GM10248 (cell line): ENCODE measurements around the gene DHRS7C.

Source experiments
- CTCF ChIA-PET: fragments of 300-600 bp; sonication (Branson Sonifier 250); formaldehyde crosslinking; extraction: SDS; loops from one replicate; lab custom pipeline; 2021; ENCODE audit warnings: antibody characterized with exemption; lab: Yijun Ruan, JAX
- POLR2A ChIA-PET: fragments of 350-650 bp; sonication (Branson Sonifier 250); formaldehyde crosslinking; extraction: SDS; loops from one replicate; lab custom pipeline; 2020; ENCODE audit warnings: antibody characterized with exemption; lab: Yijun Ruan, JAX
- DNase-seq: peaks from one replicate; pipeline ENCODE4 v3.0.0; 2012; ENCODE audit errors: extremely low spot score
- CTCF ChIP-seq: IDR thresholded peaks from 2 replicates; pipeline ENCODE4 v1.5.1; 2012; ENCODE audit warnings: mild to moderate bottlenecking, low read depth; ENCODE audit errors: extremely low read depth, missing control alignments, control extremely low read depth

The DHRS7C gene

DNA sequence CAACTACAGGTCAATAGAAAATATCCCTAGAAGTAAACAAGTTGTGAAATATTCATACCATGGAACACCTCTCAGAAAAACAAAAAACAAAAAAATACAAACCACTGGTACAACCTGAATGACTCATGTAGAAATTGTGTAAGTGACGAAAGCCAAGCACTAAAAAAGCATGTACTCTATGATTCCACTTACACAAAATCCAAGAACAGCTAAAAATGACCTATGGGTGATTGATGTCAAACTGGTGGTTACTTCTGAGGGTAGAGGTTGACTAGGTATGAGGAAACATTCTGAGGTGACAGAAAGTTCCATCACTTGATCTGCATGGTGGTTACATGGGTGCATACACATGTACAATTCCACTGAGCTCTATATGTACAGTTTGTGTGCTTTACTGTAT is 31.1 kb downstream of the DHRS7C start:
- DNase-seq = no peak
- no peak for TF ChIP-seq CTCF
- ChIA-PET CTCF (interaction anchor here (1.2 to 1.3 kb wide), 2 partner anchors 9 to 32 kb away, joined by 4 to 9 read pairs; no protein-coding TSS in a partner anchor), POLR2A (no interaction called here)

DNA sequence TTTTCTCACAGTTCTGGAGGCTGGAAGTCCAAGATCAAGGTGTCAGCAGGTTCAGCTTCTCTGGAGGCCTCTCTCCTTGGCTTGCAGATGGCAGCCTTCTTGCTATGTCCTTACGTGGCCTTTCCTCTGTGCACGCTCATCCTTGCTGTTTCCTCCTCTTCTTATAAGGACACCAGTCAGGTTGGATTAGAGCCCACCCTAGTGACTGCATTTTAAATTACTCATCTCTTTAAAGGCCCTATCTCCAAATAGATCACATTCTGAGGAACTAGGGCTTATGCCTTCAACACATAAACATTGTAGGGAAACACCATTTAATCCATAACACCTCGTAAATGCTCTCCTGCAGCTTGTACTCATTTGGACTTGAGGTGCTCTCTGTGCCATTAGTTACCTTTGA is 36.3 kb downstream of the DHRS7C start:
- CTCF ChIA-PET = interaction anchor here (1.9 kb wide), 1 partner anchor 13 kb away, joined by 5 read pairs; no protein-coding TSS in a partner anchor
- no peak for TF ChIP-seq CTCF
- no peak for DNase-seq
- POLR2A ChIA-PET = no interaction called here

- no peak for TF ChIP-seq CTCF
- DNase-seq = no peak
- ChIA-PET CTCF (interaction anchor here (1.4 to 2.4 kb wide), 2 partner anchors 14 to 17 kb away, joined by 3 to 6 read pairs; no protein-coding TSS in a partner anchor), POLR2A (no interaction called here)
Measured at GRCh38 chr17:9750524-9750923, 40.9 kb downstream of the DHRS7C start.

- no peak for TF ChIP-seq CTCF
- POLR2A ChIA-PET = no interaction called here
- DNase-seq = no peak
- CTCF ChIA-PET = interaction anchor here (1.0 to 2.6 kb wide), 3 partner anchors 8 to 38 kb away, joined by 3 to 8 read pairs (median 3); no protein-coding TSS in a partner anchor
Measured at GRCh38 chr17:9729735-9730420, 61.5 kb downstream of the DHRS7C start.

- peak; percentile 74 for DNase-seq
- ChIA-PET POLR2A (no interaction called here), CTCF (interaction anchor here (0.8 to 2.8 kb wide), 11 partner anchors 10 to 160 kb away, joined by 3 to 17 read pairs (median 3); partner anchors contain the start of genes CFAP52 and STX8)
- TF ChIP-seq CTCF = peak; percentile 96
Measured at GRCh38 chr17:9729034-9729650, 62.2 kb downstream of the DHRS7C start.

DNA sequence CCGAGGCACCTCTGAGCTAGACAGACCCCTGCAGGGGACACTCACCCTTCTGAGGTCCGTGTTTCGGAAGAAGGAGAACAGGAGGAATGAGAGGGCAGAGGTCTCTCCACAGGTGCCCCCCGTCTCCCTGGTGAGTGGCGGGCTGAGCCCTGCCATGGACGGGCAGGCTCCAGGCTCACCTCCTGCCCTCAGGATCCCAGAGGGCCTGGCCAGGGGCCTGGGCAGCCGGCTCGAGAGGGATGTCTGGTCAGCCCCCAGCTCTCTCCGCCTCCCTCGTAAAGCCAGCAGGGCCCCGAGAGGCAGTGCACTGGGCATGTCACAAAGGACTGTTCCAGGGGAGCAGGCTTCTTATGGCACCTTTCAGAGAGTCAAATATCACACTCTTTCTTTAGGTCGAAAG is 62.8 kb downstream of the DHRS7C start:
- ChIA-PET POLR2A (no interaction called here), CTCF (interaction anchor here (0.8 to 2.8 kb wide), 12 partner anchors 10 to 161 kb away, joined by 3 to 17 read pairs (median 3); partner anchors contain the start of genes CFAP52 and STX8)
- DNase-seq = no peak
- no peak for TF ChIP-seq CTCF
